Smooth muscle cell (in vitro differentiated cells): ENCODE results near the gene SLC4A4. TPM values are rescaled to one million over a fixed set of nuclear protein-coding genes. Genes with fewer than 3 reads are reported as not detected.

Experiments
- DNase-seq: peaks from one replicate; lab custom pipeline; 2025; ENCODE audit not compliant: unreplicated experiment; lab: John Stamatoyannopoulos, UW
- H2AFZ ChIP-seq: fragments of 200-600 bp; sonication (generic); 2 replicates; pipeline ENCODE4 v1.6.0; 2016; ENCODE audit warnings: antibody characterized with exemption, low read depth, mild to moderate bottlenecking
- H3F3A ChIP-seq: fragments of 200-600 bp; sonication (generic); 2 replicates; pipeline ENCODE4 v1.6.0; 2017; ENCODE audit warnings: antibody characterized with exemption, low read depth
- H3K27ac ChIP-seq: fragments of 200-600 bp; sonication (generic); 2 replicates; pipeline ENCODE4 v1.5.1; 2016; ENCODE audit warnings: low read depth, mild to moderate bottlenecking
- H3K27me3 ChIP-seq: fragments of 200-600 bp; sonication (generic); 2 replicates; pipeline ENCODE4 v1.6.1; 2016; ENCODE audit warnings: low read depth, mild to moderate bottlenecking
- H3K36me3 ChIP-seq: fragments of 200-600 bp; sonication (generic); 2 replicates; pipeline ENCODE4 v1.5.1; 2016; ENCODE audit warnings: low read depth
- H3K4me1 ChIP-seq: fragments of 200-600 bp; sonication (generic); 2 replicates; pipeline ENCODE4 v1.5.1; 2016; ENCODE audit warnings: low read depth
- H3K4me2 ChIP-seq: fragments of 200-600 bp; sonication (generic); 2 replicates; pipeline ENCODE4 v1.6.0; 2016; ENCODE audit warnings: mild to moderate bottlenecking
- H3K4me3 ChIP-seq: fragments of 200-600 bp; sonication (generic); 2 replicates; pipeline ENCODE4 v1.5.1; 2016; ENCODE audit warnings: mild to moderate bottlenecking
- H3K79me2 ChIP-seq: fragments of 200-600 bp; sonication (generic); 2 replicates; pipeline ENCODE4 v1.6.0; 2016; ENCODE audit warnings: low read depth, mild to moderate bottlenecking
- H3K9ac ChIP-seq: fragments of 200-600 bp; sonication (generic); 2 replicates; pipeline ENCODE4 v1.6.0; 2016; ENCODE audit warnings: low read depth
- H3K9me3 ChIP-seq: fragments of 200-600 bp; sonication (generic); replicated peaks from 2 replicates; pipeline ENCODE4 v1.5.1; 2016; ENCODE audit warnings: low read depth
- H4K20me1 ChIP-seq: fragments of 200-600 bp; sonication (generic); 2 replicates; pipeline ENCODE4 v1.6.0; 2016; ENCODE audit warnings: low read depth
- WGBS: methylation state at CpG from one replicate; pipeline ENCODE4 v1.1.7; 2016; ENCODE audit warnings: low lambda C conversion rate; 5-methylcytosine and 5-hydroxymethylcytosine counted together
- polyA plus RNA-seq: library from polyadenylated mRNA; unstranded; fragments of >200 nt; fragmentation: Nextera tagmentation; extraction: Ambion mirVana; gene quantifications from 2 replicates; pipeline ENCODE4 v1.2.1, GENCODE V29; 2016
- total RNA-seq: library from RNA; depleted of rRNA; stranded (reverse); fragments of >200 nt; gene quantifications from 2 replicates; pipeline ENCODE4 v1.2.3, GENCODE V29; 2014
- TF ChIP-seq, protein P1 (sequence below): fragments of 200-600 bp; sonication (generic); IDR thresholded peaks from 2 replicates; pipeline ENCODE4 v1.5.1; 2017; ENCODE audit warnings: borderline replicate concordance, mild to moderate bottlenecking, antibody characterized with exemption; ENCODE audit not compliant: insufficient read depth, poor library complexity, severe bottlenecking

The SLC4A4 gene
- total and polyA plus RNA-seq, 2 experiments from 2014 or later, result 1.2 to 4.1 TPM

DNA sequence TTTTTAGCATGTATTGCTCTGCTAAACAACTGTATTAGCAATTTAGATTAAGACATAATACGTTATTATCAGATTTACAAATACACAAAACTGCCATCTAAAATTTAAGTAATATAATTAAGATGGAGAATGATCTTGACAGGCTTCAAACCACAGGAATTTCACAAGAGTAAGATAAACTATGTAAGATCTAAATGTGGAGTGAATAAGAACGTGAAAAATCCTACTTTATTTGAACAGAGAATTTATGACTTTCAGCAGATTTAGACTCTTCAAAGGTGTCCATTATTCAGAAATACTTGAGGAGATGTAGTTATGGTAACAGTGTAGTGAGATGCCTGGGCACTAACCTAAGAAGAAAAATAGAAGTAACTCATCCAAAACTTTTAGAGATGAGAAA is 73.2 kb downstream of the SLC4A4 start:
- Histone ChIP-seq H3K9me3 (no peaks in the 10 kb centered on the region), H3K36me3 (no peaks in the 10 kb centered on the region), H4K20me1 (no peaks in the 10 kb centered on the region), H3K4me1 (no peaks in the 10 kb centered on the region), H2AFZ (no peak overlapping the region), H3K9ac (no peak overlapping the region), H3K79me2 (no peaks in the 10 kb centered on the region), H3K4me3 (no peak overlapping the region), H3F3A (no peaks in the 10 kb centered on the region), H3K27me3 (no peaks in the 10 kb centered on the region), H3K27ac (no peak overlapping the region), H3K4me2 (no peak overlapping the region)
- TF ChIP-seq, protein P1, sequence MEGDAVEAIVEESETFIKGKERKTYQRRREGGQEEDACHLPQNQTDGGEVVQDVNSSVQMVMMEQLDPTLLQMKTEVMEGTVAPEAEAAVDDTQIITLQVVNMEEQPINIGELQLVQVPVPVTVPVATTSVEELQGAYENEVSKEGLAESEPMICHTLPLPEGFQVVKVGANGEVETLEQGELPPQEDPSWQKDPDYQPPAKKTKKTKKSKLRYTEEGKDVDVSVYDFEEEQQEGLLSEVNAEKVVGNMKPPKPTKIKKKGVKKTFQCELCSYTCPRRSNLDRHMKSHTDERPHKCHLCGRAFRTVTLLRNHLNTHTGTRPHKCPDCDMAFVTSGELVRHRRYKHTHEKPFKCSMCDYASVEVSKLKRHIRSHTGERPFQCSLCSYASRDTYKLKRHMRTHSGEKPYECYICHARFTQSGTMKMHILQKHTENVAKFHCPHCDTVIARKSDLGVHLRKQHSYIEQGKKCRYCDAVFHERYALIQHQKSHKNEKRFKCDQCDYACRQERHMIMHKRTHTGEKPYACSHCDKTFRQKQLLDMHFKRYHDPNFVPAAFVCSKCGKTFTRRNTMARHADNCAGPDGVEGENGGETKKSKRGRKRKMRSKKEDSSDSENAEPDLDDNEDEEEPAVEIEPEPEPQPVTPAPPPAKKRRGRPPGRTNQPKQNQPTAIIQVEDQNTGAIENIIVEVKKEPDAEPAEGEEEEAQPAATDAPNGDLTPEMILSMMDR, result no peak
- WGBS, result 53% methylated on average over 2 of the region's 2 CpGs
- DNase-seq, result no peak

GRCh38 chr4:71415491-71415890 is 76.7 kb downstream of the SLC4A4 start:
- Histone ChIP-seq H3K27ac (no peak overlapping the region), H2AFZ (no peak overlapping the region), H3K4me3 (no peak overlapping the region), H3K9me3 (no peaks in the 10 kb centered on the region), H3F3A (no peaks in the 10 kb centered on the region), H3K4me2 (no peak overlapping the region), H3K27me3 (no peaks in the 10 kb centered on the region), H3K36me3 (no peaks in the 10 kb centered on the region), H3K79me2 (no peaks in the 10 kb centered on the region), H3K9ac (no peak overlapping the region), H4K20me1 (no peaks in the 10 kb centered on the region), H3K4me1 (no peaks in the 10 kb centered on the region)
- WGBS, result 93% methylated on average over 2 of the region's 2 CpGs
- TF ChIP-seq, protein P1, result no peak
- no peak for DNase-seq

DNA sequence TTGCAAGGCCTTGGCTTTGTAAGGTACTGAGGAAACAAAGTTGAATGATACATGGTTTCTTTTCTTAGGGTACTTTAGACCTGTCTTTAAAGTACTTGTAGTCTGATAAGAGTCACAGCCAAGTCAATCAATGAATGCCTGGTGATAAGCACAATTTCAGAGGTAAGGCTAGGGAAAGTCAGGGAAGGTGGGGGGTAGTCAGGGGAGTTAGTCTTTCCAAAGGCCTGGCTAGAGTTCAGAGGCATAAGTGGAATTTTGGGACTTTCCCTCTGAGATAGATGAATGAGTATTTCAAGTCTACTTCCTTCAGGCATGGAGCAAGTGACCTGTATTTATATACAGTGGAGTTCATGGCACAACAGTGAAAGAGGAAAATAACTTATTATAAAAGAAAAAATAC is 78.3 kb downstream of the SLC4A4 start:
- Histone ChIP-seq H3K27ac (no peak overlapping the region), H2AFZ (no peak overlapping the region), H3K36me3 (no peaks in the 10 kb centered on the region), H3F3A (no peaks in the 10 kb centered on the region), H4K20me1 (no peaks in the 10 kb centered on the region), H3K4me1 (no peaks in the 10 kb centered on the region), H3K27me3 (no peaks in the 10 kb centered on the region), H3K4me2 (no peak overlapping the region), H3K4me3 (no peak overlapping the region), H3K9ac (no peak overlapping the region), H3K9me3 (no peaks in the 10 kb centered on the region), H3K79me2 (no peaks in the 10 kb centered on the region)
- DNase-seq, result no peak
- TF ChIP-seq, protein P1, result no peak

GRCh38 chr4:71426381-71427042 is 87.7 kb downstream of the SLC4A4 start:
- 91% methylated on average over 2 of the region's 2 CpGs for WGBS
- no peak for DNase-seq
- Histone ChIP-seq H3K27me3 (no peaks in the 10 kb centered on the region), H2AFZ (no peak overlapping the region), H3K27ac (no peak overlapping the region), H3K4me1 (no peaks in the 10 kb centered on the region), H3K9ac (no peak overlapping the region), H3K79me2 (no peaks in the 10 kb centered on the region), H3K36me3 (no peaks in the 10 kb centered on the region), H3K4me2 (no peak overlapping the region), H3K4me3 (no peak overlapping the region), H3F3A (no peaks in the 10 kb centered on the region), H3K9me3 (no peaks in the 10 kb centered on the region), H4K20me1 (no peaks in the 10 kb centered on the region)
- TF ChIP-seq, protein P1, result no peak
